ENCODE data around the gene INF2. TPM values are rescaled to one million over a fixed set of nuclear protein-coding genes. Genes with fewer than 3 reads are reported as not detected.

INF2 gene
- total and polyA plus RNA-seq, 9 of the 15 experiments (the other 6 are each of a cell fraction or from before 2014, with no cell fraction given): 0.56 to 31.3 (median 7.8) TPM

DNA sequence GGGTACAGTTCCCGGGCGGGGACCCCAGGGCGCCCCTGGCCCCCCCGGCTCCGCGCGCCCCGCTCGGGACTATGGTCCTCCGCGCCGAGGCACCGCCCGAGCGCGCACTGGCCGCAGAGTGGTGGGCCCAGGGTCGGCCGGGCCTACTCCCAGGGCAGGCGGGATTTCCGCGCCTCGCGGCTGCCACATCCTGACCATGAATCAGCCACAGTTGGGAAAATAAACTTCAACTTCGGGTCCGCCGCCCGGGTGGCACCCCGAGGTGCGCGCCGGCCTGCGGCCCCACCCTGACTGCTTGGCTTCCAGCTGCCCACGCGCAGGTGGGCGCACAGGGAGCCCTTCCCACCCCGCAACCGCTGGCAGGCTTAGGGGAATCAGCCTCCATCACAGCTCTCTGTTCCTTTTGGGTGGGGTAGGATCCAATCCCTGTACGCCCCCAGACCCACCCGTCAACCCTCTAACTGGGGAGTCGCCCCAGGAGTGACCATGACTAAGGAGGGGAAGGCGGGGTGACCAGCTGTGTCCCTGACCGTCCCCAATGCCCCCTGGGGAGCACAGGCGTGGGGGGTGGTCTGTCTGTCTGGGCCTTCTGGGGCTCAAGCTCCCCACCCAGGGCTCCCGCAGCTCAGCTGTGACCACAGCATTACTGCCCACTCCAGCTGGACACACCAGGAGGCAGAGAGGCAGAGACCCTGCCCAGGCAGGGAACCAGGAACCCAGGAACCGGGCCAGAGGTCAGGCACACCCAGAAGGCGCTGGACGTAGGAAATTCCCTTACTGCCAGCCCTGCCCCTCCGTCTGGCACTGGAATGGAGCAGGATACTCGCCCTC lies 678 bp downstream of the INF2 start (continued):
- TF ChIP-seq, protein P1, sequence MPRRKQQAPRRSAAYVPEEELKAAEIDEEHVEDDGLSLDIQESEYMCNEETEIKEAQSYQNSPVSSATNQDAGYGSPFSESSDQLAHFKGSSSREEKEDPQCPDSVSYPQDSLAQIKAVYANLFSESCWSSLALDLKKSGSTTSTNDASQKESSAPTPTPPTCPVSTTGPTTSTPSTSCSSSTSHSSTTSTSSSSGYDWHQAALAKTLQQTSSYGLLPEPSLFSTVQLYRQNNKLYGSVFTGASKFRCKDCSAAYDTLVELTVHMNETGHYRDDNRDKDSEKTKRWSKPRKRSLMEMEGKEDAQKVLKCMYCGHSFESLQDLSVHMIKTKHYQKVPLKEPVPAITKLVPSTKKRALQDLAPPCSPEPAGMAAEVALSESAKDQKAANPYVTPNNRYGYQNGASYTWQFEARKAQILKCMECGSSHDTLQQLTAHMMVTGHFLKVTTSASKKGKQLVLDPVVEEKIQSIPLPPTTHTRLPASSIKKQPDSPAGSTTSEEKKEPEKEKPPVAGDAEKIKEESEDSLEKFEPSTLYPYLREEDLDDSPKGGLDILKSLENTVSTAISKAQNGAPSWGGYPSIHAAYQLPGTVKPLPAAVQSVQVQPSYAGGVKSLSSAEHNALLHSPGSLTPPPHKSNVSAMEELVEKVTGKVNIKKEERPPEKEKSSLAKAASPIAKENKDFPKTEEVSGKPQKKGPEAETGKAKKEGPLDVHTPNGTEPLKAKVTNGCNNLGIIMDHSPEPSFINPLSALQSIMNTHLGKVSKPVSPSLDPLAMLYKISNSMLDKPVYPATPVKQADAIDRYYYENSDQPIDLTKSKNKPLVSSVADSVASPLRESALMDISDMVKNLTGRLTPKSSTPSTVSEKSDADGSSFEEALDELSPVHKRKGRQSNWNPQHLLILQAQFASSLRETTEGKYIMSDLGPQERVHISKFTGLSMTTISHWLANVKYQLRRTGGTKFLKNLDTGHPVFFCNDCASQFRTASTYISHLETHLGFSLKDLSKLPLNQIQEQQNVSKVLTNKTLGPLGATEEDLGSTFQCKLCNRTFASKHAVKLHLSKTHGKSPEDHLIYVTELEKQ (CRISPR knock-in tag; IDR thresholded peaks at IDR 0.05): no peak
- TF ChIP-seq TCF3 (CRISPR knock-in tag; IDR thresholded peaks at IDR 0.05) (no peak), ZNF77 (CRISPR knock-in tag; IDR thresholded peaks at IDR 0.05) (no peak)
- TF ChIP-seq, protein P2, sequence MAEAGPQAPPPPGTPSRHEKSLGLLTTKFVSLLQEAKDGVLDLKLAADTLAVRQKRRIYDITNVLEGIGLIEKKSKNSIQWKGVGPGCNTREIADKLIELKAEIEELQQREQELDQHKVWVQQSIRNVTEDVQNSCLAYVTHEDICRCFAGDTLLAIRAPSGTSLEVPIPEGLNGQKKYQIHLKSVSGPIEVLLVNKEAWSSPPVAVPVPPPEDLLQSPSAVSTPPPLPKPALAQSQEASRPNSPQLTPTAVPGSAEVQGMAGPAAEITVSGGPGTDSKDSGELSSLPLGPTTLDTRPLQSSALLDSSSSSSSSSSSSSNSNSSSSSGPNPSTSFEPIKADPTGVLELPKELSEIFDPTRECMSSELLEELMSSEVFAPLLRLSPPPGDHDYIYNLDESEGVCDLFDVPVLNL (CRISPR knock-in tag; IDR thresholded peaks at IDR 0.05; ENCODE audit: low read depth): no peak

Measured in K562 (cell line).